LNCaP clone FGC (cell line): Measurements from ENCODE around the gene MDM4.

ENCODE experiments used
- DNase-seq: peaks from one replicate; pipeline ENCODE4 v3.0.0-alpha.2; 2011; ENCODE audit warnings: low read depth
- H3K4me3 ChIP-seq: 2 replicates; pipeline ENCODE4 v1.5.1; 2011; ENCODE audit warnings: mild to moderate bottlenecking, low read depth, low read length, control low read depth
- CTCF ChIP-seq: IDR thresholded peaks from 2 replicates; pipeline ENCODE4 v1.5.1; 2012; ENCODE audit warnings: mild to moderate bottlenecking; ENCODE audit not compliant: control insufficient read depth, insufficient read depth; ENCODE audit errors: extremely low read depth

MDM4 gene

GRCh38 chr1:204581759-204582158 lies 65.6 kb downstream of the MDM4 start:
- no peak for DNase-seq
- TF ChIP-seq CTCF: no peak
- H3K4me3 ChIP-seq: no peak overlapping the region

- H3K4me3 ChIP-seq: no peak overlapping the region
- no peak for TF ChIP-seq CTCF
- DNase-seq: no peak
These were observed 67.9 kb downstream of the MDM4 start for GRCh38 chr1:204583909-204584632.

- DNase-seq: no peak
- H3K4me3 ChIP-seq: no peak overlapping the region
- no peak for TF ChIP-seq CTCF
These were observed 68.6 kb downstream of the MDM4 start for GRCh38 chr1:204584699-204585372.

- H3K4me3 ChIP-seq: no peak overlapping the region
- no peak for TF ChIP-seq CTCF
- no peak for DNase-seq
These were observed 71.4 kb downstream of the MDM4 start for GRCh38 chr1:204587621-204588020.

GRCh38 chr1:204588826-204589225 lies 72.6 kb downstream of the MDM4 start:
- H3K4me3 ChIP-seq: no peak overlapping the region
- no peak for DNase-seq
- no peak for TF ChIP-seq CTCF

GRCh38 chr1:204589409-204590038 lies 73.3 kb downstream of the MDM4 start:
- no peak for TF ChIP-seq CTCF
- no peak overlapping the region for H3K4me3 ChIP-seq
- DNase-seq: no peak
